ENCODE data around the gene DDX56. TPM values are rescaled to one million over a fixed set of nuclear protein-coding genes. Genes with fewer than 3 reads are reported as not detected.

The DDX56 gene
- total RNA-seq, 4 donors from 2014 or later, result 33.3 to 59.9 (median 46.9) TPM

GRCh38 chr7:44566680-44567079 lies 7.0 kb downstream of the DDX56 start:
- TF ChIP-seq CTCF (IDR thresholded peaks at IDR 0.05; ENCODE audit: low read depth), result no peak

- no peak for TF ChIP-seq CTCF (IDR thresholded peaks at IDR 0.05; ENCODE audit: low read depth)
These were observed 7.7 kb downstream of the DDX56 start for GRCh38 chr7:44565795-44566559.

- no peak for TF ChIP-seq CTCF (IDR thresholded peaks at IDR 0.05; ENCODE audit: low read depth)
These were observed 8.5 kb downstream of the DDX56 start for GRCh38 chr7:44565097-44565794.

- no peak for TF ChIP-seq CTCF (IDR thresholded peaks at IDR 0.05; ENCODE audit: low read depth)
These were observed 9.1 kb downstream of the DDX56 start for GRCh38 chr7:44564606-44565005.

GRCh38 chr7:44563171-44563679 lies 10.5 kb downstream of the DDX56 start:
- TF ChIP-seq CTCF (IDR thresholded peaks at IDR 0.05; ENCODE audit: low read depth), result no peak

GRCh38 chr7:44561962-44562621 lies 11.6 kb downstream of the DDX56 start:
- no peak for TF ChIP-seq CTCF (IDR thresholded peaks at IDR 0.05; ENCODE audit: low read depth)

- no peak for TF ChIP-seq CTCF (IDR thresholded peaks at IDR 0.05; ENCODE audit: low read depth)
These were observed 12.2 kb downstream of the DDX56 start for GRCh38 chr7:44561481-44561880.

All from subcutaneous adipose tissue (tissue), 4 donors.